CD4-positive, alpha-beta T cell treated with Interleukin-4 for 1 hour (primary cell): ENCODE measurements around the gene EXOC4.

Experiments
- DNase-seq, 2 donors: peaks; one replicate each; pipeline ENCODE4 v3.0.0-alpha.2; 2020 to 2022

EXOC4 gene

DNA sequence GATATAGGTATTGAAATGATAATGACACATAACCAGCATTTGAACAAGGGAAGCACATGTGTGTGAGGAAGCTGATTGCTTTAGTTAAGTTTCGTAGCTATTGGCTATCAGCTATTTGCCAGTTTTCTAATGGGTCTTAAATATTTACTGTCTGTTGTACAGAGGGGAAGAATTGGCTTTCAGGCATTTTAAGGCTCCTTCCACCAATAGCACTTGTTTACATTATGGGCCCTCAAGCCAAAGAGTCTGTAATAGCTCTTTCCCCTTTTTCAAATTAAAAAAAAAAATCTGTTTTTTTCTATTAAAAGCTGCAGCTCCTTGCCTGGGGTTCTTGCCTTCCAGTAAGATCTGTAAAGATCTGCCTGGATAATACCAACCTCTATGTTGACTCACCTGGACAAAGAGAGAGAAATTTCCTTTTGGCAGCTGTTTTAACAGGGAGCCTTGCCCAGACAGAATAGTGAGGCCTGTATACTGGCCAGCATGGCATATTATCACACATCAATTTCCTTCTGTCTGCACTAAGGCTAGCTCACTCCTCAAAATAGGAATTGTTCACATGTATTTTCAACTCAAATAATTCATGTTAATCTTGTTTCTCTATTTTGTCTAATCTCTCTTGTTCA lies 769.5 kb downstream of the EXOC4 start:
- no peak for DNase-seq

DNA sequence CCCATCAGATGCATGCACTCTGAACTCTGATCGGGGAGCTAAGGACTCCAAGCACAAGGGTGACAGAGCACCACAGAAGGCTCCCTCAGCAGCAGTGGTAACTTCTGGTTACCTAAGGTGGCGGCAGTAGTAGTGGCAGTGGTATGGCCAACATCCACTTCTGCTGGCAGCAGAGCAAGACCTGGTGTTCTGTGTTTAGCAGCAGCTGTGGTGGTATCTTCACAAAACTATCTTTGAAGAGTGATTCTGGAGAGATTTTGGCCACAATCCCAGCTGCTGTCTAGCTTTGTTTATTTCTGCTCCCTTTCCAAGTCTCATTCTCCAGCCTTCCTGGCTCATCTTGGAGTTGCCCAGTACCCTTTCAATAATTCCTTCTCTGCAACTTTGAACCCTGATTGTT lies 771.9 kb downstream of the EXOC4 start:
- no peak for DNase-seq

DNA sequence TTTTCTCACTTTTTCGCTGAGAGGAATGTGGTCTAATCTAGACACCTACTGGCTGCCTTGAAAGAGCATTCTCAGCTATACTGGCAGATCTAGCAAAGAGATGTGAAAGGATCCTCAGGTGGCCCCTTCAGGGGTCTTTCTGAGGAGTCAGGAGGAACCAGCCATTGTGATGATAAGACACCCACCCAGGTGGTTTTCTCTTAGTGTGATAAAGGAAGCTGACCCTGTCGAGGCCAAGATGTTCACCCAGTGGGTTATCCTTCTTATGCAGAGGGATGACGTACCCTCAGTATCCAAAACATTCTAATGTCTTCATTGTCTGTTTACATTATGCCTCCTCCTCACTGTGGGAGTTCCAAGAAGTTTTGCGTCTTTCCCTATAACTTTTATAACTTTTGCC lies 776.0 kb downstream of the EXOC4 start:
- no peak for DNase-seq

DNA sequence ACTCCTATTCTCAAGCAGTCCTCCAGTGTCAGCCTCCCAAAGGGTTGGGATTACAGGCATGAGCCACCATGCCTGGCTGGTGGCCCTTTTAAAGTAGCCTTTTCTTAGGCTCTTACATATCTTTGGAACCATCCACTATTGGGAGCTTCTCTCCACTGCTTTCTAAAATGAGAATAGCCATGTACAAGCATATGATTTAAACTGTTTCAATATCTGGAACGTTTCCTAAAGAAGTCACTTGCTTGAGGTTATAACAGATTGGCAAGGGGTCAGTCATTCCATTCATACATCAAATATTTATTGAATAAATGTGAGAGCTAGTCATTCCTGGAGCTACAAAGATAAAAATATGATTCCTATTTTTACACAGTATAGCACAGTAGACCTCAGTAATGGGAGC lies 776.9 kb downstream of the EXOC4 start:
- DNase-seq: no peak

DNA sequence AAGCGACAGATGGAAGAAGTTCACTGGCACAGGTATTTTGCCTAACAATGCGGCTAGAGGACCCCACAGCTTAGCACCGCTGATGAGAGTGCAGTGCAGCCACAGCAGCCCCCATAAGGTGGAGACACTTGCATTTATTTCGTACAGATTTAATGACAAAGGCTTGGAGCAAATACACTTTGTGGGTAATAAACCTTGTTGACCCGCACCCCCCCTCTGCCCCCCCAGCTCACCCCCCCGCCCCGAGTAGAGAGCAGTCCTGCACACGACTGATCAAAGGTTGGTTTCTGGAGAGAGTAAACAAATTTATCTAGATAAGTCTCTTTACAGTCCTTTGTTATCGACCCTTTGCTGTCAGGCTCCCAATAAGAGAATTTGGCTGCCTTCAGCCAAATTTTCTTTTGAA lies 777.6 kb downstream of the EXOC4 start:
- no peak for DNase-seq

DNA sequence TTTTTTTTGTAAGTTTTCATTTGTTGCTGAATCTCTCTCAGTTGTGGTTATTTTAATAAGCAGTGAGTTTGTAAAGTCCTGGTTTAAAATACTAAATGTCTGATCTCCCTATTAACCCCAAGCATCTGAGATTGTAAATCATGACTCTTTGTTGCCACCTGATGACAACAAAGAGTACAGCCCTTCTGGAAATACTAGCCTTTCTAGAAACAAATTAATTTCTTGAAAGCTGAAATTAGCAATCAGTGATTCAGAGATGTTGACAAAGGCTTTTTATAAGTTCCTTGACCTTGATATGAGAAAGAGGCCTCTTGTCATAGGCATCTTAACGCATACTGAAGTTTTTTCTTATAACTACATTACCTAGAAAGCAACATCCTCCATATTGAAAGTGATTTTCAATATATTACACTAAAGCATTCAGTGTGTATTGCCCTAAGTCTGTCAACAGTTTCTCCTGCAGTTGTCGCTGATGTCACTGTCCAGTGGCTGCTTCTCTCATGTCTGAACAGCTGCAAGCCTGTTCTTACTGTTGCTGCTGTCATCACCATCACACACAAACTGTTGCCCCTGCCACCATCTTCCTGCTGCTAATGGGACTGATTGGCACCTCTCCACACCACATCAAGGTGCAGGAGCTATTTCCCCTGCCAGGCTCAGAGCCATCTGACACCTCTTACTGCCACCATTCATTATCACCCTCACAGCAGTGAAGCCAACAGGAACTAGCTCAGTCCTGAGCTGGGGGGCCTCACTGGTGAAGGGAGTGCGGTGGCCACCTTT lies 779.1 kb downstream of the EXOC4 start:
- peak; percentile 4 to 12 for DNase-seq

DNA sequence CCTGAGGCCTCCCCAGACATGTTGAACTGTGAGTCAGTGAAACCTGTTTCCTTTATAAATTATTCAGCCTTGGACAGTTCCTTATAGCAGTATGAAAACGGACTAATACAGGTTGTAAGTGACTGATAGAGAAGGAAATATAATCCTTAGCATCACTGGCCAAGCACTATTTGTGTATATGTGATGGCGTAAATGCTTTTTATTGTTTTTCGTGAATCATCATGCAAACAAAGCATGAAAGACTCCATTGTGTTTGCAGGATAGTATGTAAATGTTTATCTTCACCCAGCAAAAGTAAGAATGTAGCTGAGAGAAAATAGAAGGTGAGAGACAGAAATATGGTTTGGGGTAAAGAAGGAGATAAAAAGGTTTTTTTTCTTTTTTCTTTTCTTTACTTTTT lies 781.8 kb downstream of the EXOC4 start:
- DNase-seq: no peak

DNA sequence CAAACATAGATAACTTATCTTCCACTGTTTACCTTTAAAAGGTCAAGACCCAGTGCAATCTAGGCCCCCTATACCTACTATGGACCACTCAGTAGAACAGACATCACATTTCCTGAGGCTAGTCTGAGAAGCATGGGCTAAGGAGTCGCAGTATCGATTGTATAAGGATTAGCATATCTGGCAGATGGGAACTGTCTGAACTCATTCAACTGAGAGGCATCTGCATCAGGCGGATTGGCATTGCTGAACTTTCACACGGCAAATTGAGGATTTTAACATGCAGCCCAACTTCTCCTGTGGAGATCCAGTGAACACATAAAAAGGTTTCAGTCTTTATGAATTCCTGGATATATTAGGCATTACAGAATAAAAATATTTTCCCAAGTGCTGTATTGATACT lies 785.1 kb downstream of the EXOC4 start:
- DNase-seq: no peak

DNA sequence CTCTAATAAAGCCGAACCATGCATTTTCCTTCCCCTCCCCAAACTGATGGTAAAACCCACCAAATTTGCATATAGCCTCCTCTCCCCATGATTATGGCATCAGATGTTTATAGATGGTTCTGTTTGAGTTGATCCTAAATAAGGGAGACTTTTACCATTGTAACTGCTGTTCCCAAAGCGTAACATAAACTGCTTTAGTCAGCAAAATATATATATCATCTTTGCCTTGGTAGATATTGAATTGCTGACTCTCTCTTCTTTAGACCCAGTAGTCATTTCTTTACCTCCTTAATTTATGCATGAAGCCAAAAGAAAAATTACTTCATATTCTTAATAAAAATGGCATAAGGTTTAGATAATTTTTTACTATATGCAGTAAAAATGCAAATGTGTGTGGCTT lies 788.1 kb downstream of the EXOC4 start:
- DNase-seq: no peak

DNA sequence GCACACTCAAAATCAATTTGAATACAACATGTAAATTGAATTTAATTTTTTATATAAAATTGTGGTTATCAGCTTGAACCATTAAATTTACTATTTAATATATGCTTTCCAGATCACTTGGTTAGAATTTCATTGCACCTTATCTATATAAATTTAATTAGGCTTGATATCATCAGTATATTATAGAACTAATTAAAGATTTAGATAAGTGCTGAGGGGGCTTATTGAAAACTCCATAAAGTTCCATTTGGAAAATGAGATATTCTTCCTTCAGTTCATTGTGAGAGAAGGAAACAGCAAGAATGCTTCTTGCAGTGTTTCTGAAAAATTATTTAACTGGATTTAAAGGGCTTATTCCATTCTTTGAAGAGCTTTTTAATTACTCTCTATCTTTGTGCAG lies 788.6 kb downstream of the EXOC4 start:
- DNase-seq: no peak

DNA sequence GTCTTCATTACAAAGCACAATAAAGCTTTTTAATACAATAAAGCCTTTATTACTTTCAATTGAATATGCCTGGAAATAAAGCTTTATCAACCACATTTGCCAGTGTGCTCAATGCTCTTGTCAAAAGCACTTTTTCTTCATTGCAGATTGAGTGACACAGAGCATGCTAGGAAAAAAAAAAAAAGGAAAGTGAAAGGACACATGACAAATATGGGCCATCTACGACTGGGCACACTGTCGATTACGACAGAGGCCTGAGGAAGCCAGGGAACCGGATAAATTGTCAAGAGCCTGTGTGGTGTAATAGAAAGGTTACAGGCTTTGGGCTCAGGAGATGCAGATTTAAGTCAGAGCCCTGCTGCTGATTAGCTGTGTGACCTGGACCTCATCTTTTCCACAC lies 789.4 kb downstream of the EXOC4 start:
- no peak for DNase-seq

DNA sequence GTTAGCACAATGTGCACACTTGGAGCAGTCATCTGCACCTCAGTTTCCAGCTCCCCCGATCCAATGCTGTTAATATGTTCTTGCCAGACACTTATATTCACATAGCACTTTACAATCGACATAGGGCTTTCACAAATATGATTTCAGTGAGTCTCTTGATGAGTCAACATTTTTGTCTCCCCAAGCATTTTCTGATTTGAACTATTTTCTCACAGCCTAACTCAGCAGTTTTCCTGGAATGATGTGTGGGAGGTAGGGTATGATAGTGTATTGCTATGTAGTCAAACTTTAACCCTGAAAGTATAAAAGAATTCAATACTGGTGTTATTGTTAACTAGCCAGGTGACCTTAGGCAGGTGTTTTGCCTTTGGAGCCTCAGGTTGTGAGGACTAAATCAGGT lies 791.8 kb downstream of the EXOC4 start:
- DNase-seq: no peak

DNA sequence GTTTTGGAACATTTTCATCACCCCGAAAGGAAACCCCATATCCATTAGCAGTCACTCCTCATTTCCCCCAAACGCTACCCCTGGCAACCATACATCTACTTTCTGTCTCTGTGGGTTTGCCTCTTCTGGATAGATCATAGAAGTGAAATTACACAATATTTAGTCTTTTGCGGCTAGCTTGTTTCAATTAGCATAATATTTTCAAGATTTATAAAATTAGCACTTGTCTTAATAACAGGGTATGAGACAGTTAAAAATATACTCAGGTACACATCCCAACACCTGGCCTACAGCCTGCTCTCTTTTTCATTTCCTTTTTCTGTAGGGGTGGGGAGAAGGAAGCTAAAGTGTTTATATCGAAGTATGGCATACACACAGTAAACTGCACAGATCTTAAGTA lies 792.8 kb downstream of the EXOC4 start:
- DNase-seq: no peak

DNA sequence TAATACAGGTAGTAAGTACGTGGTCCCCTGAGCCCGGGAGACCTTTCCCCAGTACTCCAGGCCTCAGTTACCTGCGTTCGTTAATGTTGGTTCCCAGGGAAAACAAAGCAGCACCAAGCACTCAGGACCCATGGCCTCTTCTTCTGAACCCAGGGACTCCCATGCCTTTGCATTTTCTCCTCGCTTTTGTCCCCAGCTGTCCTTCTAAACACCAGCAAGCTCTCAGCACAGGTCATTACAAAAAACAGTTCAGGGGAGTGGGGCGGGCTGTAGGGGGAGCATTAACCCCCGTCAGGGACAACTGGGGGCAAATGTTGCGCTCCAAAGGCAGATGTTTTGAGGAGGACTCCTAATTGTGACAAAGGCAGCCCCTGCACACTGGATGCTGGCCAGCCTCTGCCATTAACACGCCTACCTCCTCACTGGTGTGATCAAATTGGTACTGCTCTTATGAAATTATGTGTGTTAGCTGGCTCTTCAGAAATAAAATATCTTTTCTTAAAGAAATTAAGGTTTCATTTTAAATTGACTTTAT lies 793.8 kb downstream of the EXOC4 start:
- no peak for DNase-seq

DNA sequence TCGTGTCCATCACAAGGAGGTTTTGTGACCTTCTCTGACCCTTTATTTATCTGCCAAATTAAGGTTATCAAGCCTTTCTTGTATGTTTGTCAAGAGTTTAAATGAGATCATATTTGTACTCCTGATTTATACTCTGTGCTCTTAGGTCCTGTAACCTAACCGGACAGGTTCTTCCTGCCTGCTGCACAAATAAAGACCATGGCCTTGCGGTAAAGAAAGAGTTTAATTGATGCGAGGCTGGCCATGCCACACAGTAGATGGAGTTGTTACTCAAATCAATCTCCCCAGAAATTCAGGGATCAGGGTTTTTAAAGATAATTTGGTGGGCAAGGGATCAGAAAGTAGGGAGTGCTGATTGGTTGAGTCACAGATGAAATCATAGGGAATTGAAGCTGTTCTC lies 794.8 kb downstream of the EXOC4 start:
- no peak for DNase-seq

DNA sequence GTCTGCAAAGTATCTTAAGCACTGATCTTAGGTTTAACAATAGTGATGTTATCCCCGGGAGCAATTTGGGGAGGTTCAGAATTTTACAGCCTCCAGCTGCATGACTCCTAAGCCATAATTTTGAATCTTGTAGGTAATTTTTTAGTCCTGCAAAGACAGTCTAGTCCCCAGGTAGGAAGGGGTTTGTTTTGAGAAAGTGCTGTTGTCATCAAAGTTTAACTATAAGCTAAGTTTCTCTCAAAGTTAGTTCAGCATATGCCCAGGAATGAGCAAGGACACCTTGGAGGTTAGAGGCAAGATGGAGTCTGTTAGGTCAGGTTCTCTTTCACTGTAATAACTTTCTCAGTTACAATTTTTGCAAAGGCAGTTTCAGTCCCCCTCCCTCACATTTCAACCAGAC lies 795.3 kb downstream of the EXOC4 start:
- no peak for DNase-seq

DNA sequence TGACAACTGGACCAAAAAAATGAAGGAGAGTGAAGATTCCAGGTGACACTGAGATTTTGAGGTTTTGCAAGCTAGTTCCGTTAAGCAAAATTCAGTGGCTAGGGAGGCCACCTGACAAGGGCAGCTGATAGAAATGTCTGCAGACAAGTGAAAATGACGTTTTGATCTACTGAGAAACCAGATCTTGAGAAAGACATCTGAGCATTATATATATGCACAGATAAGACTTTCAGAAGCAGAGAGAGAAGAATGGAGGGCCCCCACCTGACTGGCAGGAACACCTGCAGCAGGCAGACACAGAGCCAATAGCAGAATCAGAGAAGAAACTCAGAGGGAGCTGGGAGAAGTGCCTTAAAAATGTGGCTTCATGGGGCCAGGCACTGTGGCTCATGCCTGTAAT lies 798.1 kb downstream of the EXOC4 start:
- no peak for DNase-seq

DNA sequence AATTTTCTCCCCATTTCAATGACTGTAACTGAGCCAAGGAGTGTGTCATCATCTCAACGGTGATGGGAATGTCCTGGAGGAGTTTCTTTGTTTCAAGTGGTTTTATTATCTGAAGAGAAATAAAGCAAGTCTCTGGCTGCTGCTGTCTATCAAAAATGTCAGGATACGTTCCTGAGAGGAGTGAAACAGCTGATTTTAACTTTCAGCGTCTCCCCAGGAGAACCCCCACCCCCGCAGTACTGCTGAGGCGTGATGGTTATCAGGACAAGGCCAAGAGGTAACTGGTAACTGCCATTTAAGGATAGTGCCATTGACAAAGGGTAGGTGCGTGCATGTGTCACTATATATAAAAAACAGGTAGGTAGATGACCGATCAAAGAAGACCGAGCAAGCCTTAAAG lies 803.9 kb downstream of the EXOC4 start:
- DNase-seq: no peak

DNA sequence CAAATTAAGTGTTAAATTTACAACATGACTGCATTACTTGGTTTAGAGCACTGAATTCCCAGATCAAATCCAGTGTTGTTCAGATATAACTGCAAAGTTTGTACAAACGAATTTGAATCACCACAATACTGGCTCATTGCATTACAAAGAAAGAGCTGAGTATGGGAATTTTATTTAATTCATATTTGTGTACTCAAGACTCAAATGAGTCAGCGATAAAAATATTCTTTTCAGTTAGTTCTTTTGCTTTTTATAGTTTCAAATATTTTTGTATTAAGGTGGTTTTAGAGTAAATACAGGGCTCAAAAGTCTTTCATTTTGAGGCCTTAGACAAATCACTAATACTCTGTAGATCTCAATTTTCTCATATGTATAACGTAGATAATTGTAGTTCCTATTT lies 805.6 kb downstream of the EXOC4 start:
- DNase-seq: no peak

DNA sequence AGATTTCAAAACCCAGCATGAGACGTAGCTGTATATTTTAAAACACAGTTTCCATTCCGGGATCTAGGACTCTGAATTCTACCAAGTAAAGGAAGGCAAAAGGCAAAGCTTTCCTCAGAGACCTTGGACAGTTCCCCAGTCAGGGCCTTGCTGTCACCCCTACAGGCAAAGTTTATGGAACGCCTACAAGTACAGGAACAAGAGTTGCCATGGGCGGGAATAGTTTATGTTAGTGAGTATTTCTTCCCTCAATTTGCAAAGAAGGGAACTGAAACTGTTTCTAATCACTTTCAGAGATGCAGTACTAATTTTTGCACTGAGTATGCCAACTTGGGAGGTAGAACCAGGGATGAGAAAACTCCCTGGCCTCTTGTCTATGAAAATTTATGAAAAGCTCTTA lies 806.1 kb downstream of the EXOC4 start:
- DNase-seq: no peak

DNA sequence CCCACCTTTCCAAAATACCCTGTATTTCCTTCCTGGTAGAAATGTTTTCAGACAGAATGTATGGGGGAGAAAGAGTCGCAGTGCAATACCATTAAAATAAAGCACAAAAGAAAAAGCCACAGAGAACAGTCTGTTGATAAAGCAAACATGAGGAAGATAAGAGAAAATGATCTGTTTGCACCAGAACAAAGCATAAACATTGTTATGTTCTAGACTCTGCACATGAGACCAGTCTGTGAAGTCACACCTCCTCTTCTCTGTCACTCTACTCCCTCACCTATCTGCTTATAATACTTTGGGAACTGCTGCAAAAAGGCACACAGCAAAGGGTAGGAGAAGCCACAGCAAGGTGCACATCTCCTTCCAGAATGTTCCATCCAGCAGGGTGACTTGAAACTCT lies 807.0 kb downstream of the EXOC4 start:
- no peak for DNase-seq

DNA sequence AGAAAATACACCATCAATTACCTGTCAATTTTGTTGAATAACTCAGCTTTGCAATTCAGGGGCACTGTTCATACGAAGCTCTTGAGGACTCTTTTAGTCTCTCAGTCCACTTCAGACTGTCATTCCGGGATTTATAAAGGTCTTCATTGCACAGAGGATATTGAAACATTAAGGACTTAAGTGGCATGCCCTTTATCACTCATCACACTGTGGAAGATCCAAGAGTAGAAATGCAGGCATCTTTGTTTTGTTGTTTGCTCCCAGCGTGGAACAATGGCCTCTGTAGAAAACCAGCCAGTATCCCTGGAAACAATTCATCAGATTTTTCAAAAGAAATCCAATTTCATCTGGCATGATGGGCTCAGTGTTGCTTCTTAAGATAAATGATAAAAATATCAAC lies 808.0 kb downstream of the EXOC4 start:
- no peak for DNase-seq

DNA sequence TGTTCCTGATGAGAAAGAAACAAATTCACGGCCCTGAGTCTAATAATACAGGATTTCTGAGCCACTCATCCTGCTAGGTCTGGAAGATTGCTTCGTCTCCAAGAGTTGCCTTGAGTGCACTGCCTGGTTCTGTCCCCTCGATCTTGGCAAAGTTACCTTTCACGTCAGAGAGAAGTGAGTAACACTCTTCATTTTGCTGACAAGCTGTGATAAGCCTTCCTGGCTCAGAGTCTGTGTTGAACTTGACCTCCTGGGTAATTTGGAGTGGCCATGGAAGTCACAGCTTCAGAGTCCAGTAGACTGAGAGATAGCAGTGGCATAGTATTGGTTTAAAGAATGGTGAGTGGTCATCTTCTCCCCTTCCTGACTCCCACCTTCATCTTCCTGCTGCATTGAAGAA lies 809.6 kb downstream of the EXOC4 start:
- no peak for DNase-seq

DNA sequence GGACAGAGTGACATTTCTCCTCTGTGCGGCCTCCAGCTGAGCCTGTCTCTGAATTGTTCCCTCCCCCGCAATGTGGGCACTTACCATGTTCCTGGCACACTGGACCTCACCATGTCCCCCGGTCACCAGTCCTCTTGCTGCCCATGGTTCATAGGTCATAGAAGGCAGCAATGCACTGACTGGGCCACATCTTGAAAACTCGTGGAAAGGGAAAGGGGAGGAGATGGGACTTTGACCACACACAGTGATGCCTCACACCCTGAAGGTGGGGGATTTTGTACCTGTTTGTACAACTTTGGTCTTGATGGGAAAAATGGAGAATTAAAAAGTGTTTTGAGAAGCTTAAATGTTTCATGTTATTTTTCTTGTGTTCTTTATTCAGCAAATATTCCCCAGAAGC lies 812.5 kb downstream of the EXOC4 start:
- DNase-seq: no peak

DNA sequence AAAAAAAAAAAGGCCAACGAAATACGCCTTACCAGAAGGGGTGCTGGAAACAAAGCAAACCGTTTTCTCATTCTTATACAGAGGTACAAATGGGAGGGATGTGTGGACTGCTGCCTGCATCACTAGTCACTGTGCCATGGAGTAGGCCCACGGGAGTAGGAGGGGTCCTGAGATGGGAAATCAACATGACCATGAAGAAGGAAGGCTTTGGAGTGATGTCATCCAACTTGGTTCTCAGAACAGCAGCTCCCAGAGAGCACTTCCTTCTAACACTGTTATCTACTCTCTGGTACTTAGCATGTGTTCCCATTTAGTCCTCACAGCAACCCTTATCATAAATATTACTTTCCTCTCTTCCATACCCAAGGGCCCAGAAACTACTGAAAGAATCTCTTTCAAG lies 814.3 kb downstream of the EXOC4 start:
- DNase-seq: no peak
